MV-4-11 (cell line): ENCODE measurements around the gene KAZALD1.

Experiments
- DNase-seq: peaks from one replicate; lab custom pipeline; 2025; lab: John Stamatoyannopoulos, UW

Gene KAZALD1

DNA sequence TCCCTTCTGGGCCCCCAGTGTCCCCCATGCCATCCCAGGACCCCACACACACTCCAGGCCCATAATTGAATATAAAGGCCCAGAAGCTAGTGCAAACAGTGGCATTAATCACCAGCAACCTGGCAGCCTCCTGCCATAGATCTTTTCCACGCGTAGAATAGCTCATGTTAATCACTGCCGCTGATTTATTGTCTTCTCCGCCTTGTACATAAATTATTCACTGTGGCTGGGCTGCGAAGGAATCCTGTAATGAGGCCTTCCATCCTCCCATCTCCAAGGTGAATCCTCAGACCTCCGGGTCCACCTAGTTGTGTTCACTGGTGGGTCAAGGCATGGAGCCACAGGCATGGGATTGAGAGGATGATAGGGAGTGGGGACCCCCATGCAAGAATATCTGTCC lies 33.2 kb downstream of the KAZALD1 start:
- no peak for DNase-seq

DNA sequence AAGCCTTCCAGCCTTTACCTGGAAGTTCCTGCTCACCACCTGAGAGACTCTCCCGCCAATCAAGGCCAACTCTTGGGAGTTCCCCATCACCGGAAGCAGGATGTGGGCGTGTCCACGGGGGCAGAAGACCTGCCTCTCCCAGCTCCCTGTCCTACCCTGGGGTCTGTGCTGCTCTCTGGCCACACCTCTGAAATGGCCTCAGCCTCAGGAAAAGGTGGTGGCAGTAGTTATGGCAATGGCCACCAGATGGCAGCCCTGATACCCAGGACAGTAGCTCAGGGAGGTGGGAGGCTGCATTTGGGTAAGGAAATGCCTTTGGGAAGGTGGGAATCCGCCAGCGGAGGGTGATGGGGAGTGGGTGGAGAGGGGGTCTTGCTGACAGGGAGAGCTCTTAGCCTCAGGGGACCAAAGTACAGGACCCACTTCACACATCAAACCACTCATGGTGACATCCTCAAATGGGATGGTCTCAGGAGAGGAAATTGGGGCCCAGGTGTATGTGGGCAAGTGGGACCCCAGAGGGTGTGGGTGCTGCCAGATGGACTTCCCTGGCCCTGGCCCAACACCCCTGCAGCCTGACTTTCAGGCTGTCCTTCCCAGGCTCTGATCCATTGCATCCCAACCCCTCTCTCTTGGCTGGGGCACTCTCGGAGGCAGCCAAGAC lies 33.9 kb downstream of the KAZALD1 start:
- DNase-seq, result peak; percentile 23

DNA sequence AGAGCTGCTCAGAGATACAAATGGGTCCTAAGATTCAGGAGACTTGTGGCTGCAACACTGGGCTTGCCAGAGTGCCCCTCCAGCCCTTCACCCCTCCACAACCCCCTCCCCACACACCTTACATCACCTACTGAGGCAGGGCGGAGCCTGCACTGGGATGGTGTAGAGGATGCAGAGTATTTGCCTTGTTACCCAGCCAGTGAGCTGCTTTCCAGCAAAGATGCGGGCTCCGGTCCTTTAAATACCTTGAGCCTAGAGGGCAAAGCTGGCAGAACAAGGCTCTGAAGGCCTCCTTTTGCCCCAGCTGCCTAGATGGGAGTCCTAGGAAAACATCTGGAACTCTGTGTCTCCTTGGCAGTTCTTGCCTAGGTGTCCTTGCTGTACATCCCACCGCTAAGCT lies 34.6 kb downstream of the KAZALD1 start:
- no peak for DNase-seq

DNA sequence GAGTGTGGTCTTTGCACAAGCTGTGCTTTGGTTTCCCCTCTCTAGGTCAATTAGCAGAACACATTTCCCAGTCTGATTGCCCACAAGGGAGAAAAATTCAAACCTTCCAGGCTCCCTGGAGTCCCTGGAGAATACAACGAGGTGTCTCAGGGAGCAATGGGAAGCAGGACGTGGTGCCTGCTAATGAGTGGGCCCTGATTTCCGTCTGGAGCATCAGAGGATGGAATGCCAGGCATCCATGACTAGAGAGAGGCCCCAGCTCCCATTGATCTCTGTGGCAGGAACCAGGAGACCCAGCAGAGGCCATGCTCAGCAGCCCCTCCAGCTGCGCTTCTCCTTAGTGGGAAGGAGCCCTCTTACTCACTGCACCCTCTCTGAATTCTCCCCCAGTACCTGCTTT lies 36.1 kb downstream of the KAZALD1 start:
- no peak for DNase-seq

DNA sequence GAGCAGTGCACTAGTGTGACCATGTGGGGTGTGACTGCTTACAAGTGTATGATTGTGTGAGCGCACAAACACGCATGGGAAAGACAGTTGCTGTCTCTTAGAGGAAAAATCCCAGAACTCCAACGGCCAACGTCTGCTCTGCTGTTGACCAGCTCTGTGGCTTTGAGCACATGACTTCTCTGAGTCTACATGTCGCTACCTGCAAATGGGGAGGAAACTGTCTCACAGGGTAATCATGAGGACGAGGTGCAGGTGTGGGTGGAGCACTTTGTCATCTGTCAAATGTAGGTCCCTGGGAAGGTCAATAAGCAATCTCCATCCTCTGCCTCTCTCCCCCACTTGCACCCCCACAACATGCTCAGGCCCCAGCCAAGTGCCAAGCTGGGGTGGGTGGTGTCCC lies 38.1 kb downstream of the KAZALD1 start:
- no peak for DNase-seq

DNA sequence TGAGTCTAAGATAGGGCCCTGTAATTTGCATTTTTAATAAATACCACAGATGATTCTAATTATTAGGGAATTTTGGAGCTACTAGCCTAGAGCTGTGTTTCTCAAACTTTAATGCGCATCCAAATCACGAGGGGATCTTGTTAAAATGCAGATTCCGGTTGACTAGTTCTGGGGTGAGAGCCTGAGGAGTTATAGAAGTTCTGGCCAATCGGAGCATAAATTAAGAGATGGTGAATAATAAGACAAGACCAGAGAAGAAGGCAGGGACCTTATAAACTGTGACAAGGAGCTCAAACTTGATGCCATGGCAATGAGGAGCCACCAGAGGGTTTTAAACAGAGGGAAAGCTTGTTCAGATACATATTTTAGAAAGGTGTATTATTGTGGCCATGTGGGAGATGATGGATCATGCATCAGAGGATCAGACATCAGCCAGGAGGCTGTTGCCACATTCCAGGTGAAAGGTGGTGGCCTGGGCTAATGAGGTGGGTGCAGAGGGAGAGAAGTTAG lies 39.6 kb downstream of the KAZALD1 start:
- no peak for DNase-seq

DNA sequence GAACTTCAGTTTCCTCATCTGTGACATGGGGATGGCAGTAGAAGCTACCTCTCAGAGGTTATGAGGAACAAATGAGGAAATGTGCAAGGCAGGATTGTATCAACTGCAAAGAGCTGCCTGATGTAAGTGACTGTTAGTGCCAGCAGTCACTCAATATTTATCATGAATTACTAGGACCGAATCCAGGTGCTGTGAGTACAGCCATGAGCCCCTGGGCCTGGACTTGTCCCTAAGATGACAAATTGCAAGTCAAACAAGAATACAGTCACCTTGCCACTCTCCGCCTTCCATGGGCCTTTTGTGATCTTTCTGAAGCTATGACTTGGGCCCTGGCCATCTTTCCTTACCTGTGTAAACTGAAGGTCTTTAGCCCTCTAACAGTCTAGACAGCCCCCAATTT lies 41.6 kb downstream of the KAZALD1 start:
- DNase-seq, result peak; percentile 19

DNA sequence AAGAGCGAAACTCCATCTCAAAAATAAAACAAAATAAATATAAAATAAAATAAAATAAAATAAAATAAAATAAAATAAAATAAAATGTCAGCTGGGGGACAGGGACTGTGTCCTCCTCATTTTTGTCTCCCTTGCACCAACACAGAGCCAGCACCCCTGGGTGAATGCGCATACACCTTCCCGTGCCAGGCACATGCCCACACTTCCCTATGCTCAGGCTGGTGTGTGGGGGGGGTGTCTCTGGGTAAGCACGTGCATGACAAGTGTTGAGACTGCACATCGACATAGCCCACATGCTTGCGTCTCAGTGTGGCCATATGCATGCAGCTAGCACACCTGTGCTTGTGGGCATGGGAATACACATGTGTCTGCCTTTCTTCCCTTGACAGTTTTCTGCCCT lies 44.6 kb downstream of the KAZALD1 start:
- no peak for DNase-seq

DNA sequence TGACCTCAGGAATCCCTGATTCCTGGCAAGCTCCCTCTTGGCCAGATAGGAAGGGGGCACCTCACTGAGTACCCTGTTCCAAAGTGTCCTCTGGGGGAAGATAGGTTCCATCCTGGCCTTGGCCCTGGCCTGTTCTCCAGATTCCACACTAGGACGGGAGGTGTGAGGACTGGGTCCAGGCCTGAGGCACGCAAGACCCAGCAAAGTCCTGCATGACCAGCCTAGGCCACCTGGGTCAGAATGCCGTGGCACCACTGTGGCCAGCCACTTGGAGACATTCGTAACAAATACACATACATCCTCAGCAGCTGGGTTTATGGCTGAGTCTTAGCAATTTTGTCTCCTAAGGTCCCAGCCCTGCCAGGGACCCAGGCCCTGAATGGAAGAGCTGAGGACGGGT lies 46.0 kb downstream of the KAZALD1 start:
- no peak for DNase-seq

DNA sequence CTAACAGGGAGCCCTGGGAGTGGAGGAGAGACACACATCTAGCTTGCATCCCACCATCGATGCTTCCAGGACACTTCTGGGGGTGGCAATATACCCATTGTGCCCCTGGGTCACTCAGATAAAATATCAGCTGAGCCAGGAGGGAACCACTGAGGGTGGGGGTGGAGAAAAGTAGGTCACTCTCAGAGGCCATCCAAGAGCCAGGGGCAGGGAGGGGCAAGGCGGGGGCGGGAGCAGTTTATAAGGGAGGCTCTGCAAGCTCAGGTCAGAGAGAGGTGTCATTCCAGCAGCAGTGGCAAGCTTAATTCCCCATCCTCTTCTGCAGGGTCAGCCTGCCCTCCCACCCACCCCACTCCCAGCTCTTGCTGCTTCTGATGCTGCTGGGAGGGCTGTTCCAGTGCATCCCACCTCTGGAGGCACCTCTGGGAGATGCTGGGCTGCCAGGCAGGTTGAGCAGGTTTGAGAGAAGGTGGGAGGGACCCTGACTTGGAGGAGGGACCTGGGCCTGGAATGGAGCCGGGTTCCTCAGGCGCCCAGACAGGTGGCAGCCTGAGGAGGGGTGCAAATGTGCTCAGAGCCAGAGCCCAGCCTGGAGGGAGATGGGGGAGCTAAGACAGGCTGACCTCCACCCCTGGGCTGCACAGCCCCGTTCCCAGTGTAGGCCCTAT lies 49.2 kb downstream of the KAZALD1 start:
- DNase-seq, result no peak

DNA sequence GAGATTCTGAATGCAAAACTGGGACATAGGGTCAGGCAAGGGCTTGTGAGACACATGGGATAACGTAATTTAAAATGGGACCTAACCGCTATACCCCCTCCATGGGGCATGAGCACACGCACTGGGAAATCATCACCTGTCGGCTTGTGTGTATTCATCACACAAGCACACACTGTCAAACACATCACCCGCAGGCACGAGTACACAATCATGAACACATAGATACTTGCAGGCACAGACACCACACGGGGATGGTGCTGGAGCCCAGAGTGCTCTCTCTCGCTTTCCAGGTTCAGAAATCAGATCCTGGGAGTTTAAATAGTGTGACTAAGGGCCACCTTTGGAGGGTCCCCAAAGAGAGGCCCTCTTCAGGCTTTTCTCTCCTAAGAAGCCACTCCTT lies 49.8 kb downstream of the KAZALD1 start:
- DNase-seq, result no peak

DNA sequence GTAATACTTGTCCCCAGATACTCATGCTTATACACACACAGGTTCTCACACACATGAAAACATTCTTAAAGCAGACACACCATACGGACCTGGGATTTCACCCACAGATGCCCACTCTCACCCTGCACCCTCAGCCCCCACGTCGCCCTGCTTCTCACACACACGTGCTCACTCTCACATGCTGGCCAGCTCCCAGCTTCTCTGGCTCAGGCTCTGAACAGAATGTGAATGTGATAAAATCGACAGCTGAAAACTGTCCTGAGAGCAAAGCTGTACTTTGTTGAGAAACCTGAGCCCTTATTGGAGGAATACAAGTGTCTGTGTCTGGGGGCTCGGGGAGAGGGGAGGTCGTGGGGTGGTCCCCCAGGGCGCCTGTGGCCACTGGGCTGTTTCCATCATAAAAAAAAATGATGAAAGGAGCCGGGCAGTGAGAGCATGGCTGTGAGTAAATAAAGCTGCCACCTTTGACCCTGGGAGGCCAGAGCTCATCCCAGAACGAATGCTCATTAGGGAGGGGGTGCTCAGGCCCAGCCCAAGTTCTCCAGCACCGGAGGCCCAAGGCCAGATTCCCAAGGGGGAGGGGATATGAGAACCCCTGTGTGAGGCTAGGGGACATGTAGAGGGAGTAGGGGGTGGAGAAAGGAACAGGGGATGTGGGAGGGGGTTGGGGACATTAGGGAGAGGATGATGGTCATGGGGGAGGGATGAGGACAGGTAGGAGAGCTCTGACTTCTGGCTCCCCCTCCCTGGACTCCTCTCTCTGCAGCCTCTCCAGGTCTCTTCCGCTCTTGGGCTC lies 51.2 kb downstream of the KAZALD1 start:
- DNase-seq, result no peak

DNA sequence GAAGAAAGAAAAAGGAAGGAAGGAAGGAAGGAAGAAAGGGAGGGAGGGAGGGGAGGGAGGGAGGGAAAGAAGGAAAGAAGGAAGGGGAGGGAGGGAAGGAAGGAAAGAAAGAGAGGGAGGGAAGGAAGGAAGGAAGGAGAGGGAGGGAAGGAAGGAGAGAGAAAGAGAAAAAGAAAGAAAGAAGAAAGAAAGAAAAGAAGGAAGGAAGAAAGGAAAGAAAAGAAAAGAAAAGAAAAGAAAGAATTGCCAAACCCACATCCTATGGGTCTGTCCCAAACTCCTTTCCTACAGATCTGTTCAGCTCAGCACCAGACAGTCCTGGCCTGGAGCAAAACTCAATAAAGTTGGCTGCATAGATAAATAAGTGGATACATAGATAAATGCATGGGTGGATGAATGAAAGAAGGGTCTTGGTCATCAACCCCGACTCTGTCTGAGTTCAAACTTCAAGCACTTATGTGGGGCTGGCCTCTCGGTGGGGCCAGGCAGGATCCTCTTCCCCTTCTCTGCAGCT lies 52.2 kb downstream of the KAZALD1 start:
- DNase-seq, result no peak

DNA sequence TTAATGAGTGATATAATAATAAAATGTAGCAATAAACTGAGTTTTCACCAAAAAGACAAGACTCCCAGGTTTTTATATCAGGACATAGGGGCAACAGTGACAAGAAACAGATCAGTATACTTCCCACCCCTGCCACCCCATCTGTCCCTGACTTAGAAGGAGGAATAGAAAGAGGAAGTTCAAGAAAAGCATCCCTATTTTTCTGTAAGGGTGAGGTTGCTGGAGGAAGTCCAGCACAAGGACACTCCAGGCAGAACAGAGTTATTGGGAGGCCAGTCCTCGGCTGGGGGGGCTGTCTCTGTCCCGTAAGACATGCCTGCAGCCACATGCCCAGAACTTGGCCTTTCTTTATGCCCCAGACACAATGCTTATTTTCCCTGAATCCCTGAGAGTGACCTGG lies 52.9 kb downstream of the KAZALD1 start:
- DNase-seq, result peak; percentile 74
